ENCODE measurements around the gene SRSF7.

Gene SRSF7

GRCh38 chr2:38702413-38702812 is 48.7 kb downstream of the SRSF7 start:
- TF ChIP-seq POU6F1 (CRISPR knock-in tag; IDR thresholded peaks at IDR 0.05; ENCODE audit: borderline replicate concordance, low read depth) (no peak), GLIS3 (CRISPR knock-in tag; IDR thresholded peaks at IDR 0.05) (no peak), ARNTL (CRISPR knock-in tag; IDR thresholded peaks at IDR 0.05; ENCODE audit: borderline replicate concordance, low read depth) (no peak), PATZ1 (CRISPR knock-in tag; IDR thresholded peaks at IDR 0.05; ENCODE audit: borderline replicate concordance) (no peak), ESRRG (CRISPR knock-in tag; IDR thresholded peaks at IDR 0.05) (no peak), CREB5 (CRISPR knock-in tag; IDR thresholded peaks at IDR 0.05; ENCODE audit: low read depth) (0 out of 2 replicates have a peak, but pooled peaks have one; percentile 57), PPARA (CRISPR knock-in tag; IDR thresholded peaks at IDR 0.05; ENCODE audit: borderline replicate concordance) (no peak), RARB (CRISPR knock-in tag; IDR thresholded peaks at IDR 0.05) (no peak), BACH2 (CRISPR knock-in tag; IDR thresholded peaks at IDR 0.05; ENCODE audit: borderline replicate concordance) (no peak), ZC3H10 (CRISPR knock-in tag; IDR thresholded peaks at IDR 0.05) (no peak), ISL1 (CRISPR knock-in tag; IDR thresholded peaks at IDR 0.05) (peak; percentile 49; the same call in 1 of the 2 replicates), ZFP3 (CRISPR knock-in tag; IDR thresholded peaks at IDR 0.05) (no peak), CSDC2 (CRISPR knock-in tag; IDR thresholded peaks at IDR 0.05) (no peak)
- peak; percentile 86 for ATAC-seq

- TF ChIP-seq ZFP3 (CRISPR knock-in tag; IDR thresholded peaks at IDR 0.05): no peak
- no peak for TF ChIP-seq POU6F1 (CRISPR knock-in tag; IDR thresholded peaks at IDR 0.05; ENCODE audit: borderline replicate concordance, low read depth)
- no peak for TF ChIP-seq PPARA (CRISPR knock-in tag; IDR thresholded peaks at IDR 0.05; ENCODE audit: borderline replicate concordance)
Measured at GRCh38 chr2:38701542-38701941, 49.6 kb downstream of the SRSF7 start.

GRCh38 chr2:38700881-38701458 is 50.2 kb downstream of the SRSF7 start:
- TF ChIP-seq PATZ1 (CRISPR knock-in tag; IDR thresholded peaks at IDR 0.05; ENCODE audit: borderline replicate concordance) (no peak), TOX (CRISPR knock-in tag; IDR thresholded peaks at IDR 0.05; ENCODE audit: borderline replicate concordance) (no peak), TSHZ2 (CRISPR knock-in tag; IDR thresholded peaks at IDR 0.05) (no peak), ZFP3 (CRISPR knock-in tag; IDR thresholded peaks at IDR 0.05) (no peak), CSRNP3 (CRISPR knock-in tag; IDR thresholded peaks at IDR 0.05) (no peak)
- peak; percentile 42; the same call in 1 of the 3 replicates for ATAC-seq

More at GRCh38 chr2:38701542-38701941, 49.6 kb downstream of the SRSF7 start:
- ATAC-seq: no peak

Data from SK-N-SH treated with all-trans-retinoic acid at 6 μM for 48 hours (cell line).